HCT116 (cell line): ENCODE measurements around the gene RAPGEF2. TPM values are rescaled to one million over a fixed set of nuclear protein-coding genes. Genes with fewer than 3 reads are reported as not detected.

Experiments used
- ATAC-seq: fragments of 200-7000 bp; cut with Tn5 transposase; 2 replicates; pipeline ENCODE4 v1.9.1; 2020; ENCODE audit warnings: mild to moderate bottlenecking, moderate library complexity
- BruUV-seq: library from RNA; stranded (reverse); fragments of 400-500 nt; replicated peaks from 2 replicates; lab custom pipeline; 2021; lab: Mats Ljungman, UMichigan
- CTCF ChIA-PET: fragments of 300-600 bp; sonication (Branson Sonifier 250); formaldehyde crosslinking; loops from one replicate; lab custom pipeline; 2021; ENCODE audit warnings: antibody characterized with exemption; lab: Charles Lee
- POLR2A ChIA-PET: fragments of 300-600, 350-600 bp; sonication (Branson Sonifier 250); formaldehyde crosslinking; loops from one replicate; lab custom pipeline; 2021; ENCODE audit warnings: antibody characterized with exemption; lab: Charles Lee
- RAD21 ChIA-PET, 2 experiments: fragments of 300-600 bp; sonication (Branson Sonifier 250); formaldehyde crosslinking; loops; one replicate each; lab custom pipeline; 2023; ENCODE audit warnings: low total read pairs in 2 of 2; ENCODE audit not compliant: uncharacterized antibody in 2 of 2, unreplicated experiment in 2 of 2, low non-redundant PET in 1 of 2; lab: Charles Lee
- DNase-seq: peaks from one replicate; pipeline ENCODE4 v3.0.0-alpha.2; 2010; ENCODE audit warnings: low read depth, low spot score
- H2AFZ ChIP-seq: fragments of 200-600 bp; shearing (Covaris generic), sonication (generic); 2 replicates; pipeline ENCODE4 v1.6.1; 2017; ENCODE audit warnings: low read depth, mixed run types, mixed read lengths, antibody characterized with exemption, low read length; ENCODE audit not compliant: poor library complexity, severe bottlenecking
- H3K27ac ChIP-seq: 2 replicates; pipeline ENCODE4 v1.5.1; 2012; ENCODE audit warnings: low read depth, low read length
- H3K27me3 ChIP-seq: fragments of 200-600 bp; sonication (generic); 2 replicates; pipeline ENCODE4 v1.6.1; 2016; ENCODE audit warnings: mixed run types, low read length, mixed read lengths; ENCODE audit not compliant: insufficient read depth
- H3K36me3 ChIP-seq, 2 experiments: fragments of 200-500 bp in 1 of 2; fragments of 200-600 bp in 1 of 2; sonication (Bioruptor generic) in 1 of 2; sonication (generic) in 1 of 2; 2 replicates each; pipeline versions ENCODE4 v1.5.1 to v1.6.1; 2014 to 2016; ENCODE audit warnings: low read length in 2 of 2, inconsistent platforms in 1 of 2, mixed read lengths in 1 of 2, mixed run types in 1 of 2; ENCODE audit not compliant: insufficient read depth in 2 of 2, control insufficient read depth in 1 of 2
- H3K4me1 ChIP-seq, 2 experiments: fragments of 200-600 bp in 1 of 2; sonication (generic) in 1 of 2; 2 replicates each; pipeline versions ENCODE4 v1.5.1 to v1.6.1; 2012 to 2017; ENCODE audit warnings: low read length in 2 of 2, inconsistent platforms in 1 of 2, mild to moderate bottlenecking in 1 of 2, mixed read lengths in 1 of 2, mixed run types in 1 of 2, moderate library complexity in 1 of 2; ENCODE audit not compliant: insufficient read depth in 2 of 2, control insufficient read depth in 1 of 2
- H3K4me2 ChIP-seq: fragments of 200-600 bp; sonication (generic); 2 replicates; pipeline ENCODE4 v1.6.1; 2017; ENCODE audit warnings: mixed run types, low read length, mixed read lengths
- H3K4me3 ChIP-seq, 2 experiments: fragments of 200-600 bp in 1 of 2; sonication (generic) in 1 of 2; replicated peaks in 1 of 2; 2 replicates each; pipeline ENCODE4 v1.5.1; 2011 to 2016; ENCODE audit warnings: low read length in 2 of 2, control low read depth in 1 of 2, low read depth in 1 of 2, mild to moderate bottlenecking in 1 of 2, mixed read lengths in 1 of 2, mixed run types in 1 of 2
- H3K79me2 ChIP-seq: fragments of 200-600 bp; sonication (generic); 2 replicates; pipeline ENCODE4 v1.6.1; 2017; ENCODE audit warnings: mild to moderate bottlenecking, mixed run types, low read length, moderate library complexity, mixed read lengths; ENCODE audit not compliant: insufficient read depth
- H3K9ac ChIP-seq: fragments of 200-600 bp; sonication (generic); 2 replicates; pipeline ENCODE4 v1.6.1; 2016; ENCODE audit warnings: low read length, mixed read lengths
- H3K9me2 ChIP-seq: fragments of 200-600 bp; sonication (generic), shearing (Covaris generic); 2 replicates; pipeline ENCODE4 v1.6.1; 2017; ENCODE audit warnings: mixed run types, mild to moderate bottlenecking, moderate library complexity; ENCODE audit not compliant: insufficient read depth
- H3K9me3 ChIP-seq, 2 experiments: fragments of 200-500 bp in 1 of 2; fragments of 200-600 bp in 1 of 2; sonication (Bioruptor generic) in 1 of 2; sonication (generic) in 1 of 2; 2 replicates each; pipeline ENCODE4 v1.6.1; 2014 to 2017; ENCODE audit warnings: low read length in 2 of 2, mixed read lengths in 2 of 2, inconsistent platforms in 1 of 2, low read depth in 1 of 2, mild to moderate bottlenecking in 1 of 2, mixed run types in 1 of 2, moderate library complexity in 1 of 2; ENCODE audit not compliant: control insufficient read depth in 1 of 2, insufficient read depth in 1 of 2
- H4K20me1 ChIP-seq: fragments of 200-600 bp; sonication (generic), shearing (Covaris generic); 2 replicates; pipeline ENCODE4 v1.6.1; 2017; ENCODE audit warnings: mixed run types, mild to moderate bottlenecking, moderate library complexity; ENCODE audit not compliant: insufficient read depth
- CEBPB ChIP-seq: IDR thresholded peaks from 2 replicates; pipeline ENCODE4 v1.6.1; 2012; ENCODE audit warnings: low read depth
- EGR1 ChIP-seq: IDR thresholded peaks from 2 replicates; pipeline ENCODE4 v1.6.1; 2012; ENCODE audit warnings: low read depth
- ELF1 ChIP-seq: IDR thresholded peaks from 2 replicates; pipeline ENCODE4 v1.6.1; 2012; ENCODE audit warnings: low read depth, borderline replicate concordance
- EZH2phosphoT487 ChIP-seq: fragments of 200-600 bp; IDR thresholded peaks from 2 replicates; pipeline ENCODE4 v1.6.1; 2018; ENCODE audit warnings: antibody characterized with exemption, borderline replicate concordance
- FOSL1 ChIP-seq: IDR thresholded peaks from 2 replicates; pipeline ENCODE4 v1.6.1; 2012; ENCODE audit warnings: low read depth
- JUND ChIP-seq: IDR thresholded peaks from 2 replicates; pipeline ENCODE4 v1.6.1; 2012
- POLR2A ChIP-seq: IDR thresholded peaks from 2 replicates; pipeline ENCODE4 v1.7.0; 2011; ENCODE audit warnings: borderline replicate concordance; ENCODE audit not compliant: insufficient read depth, insufficient read length; ENCODE audit errors: extremely low read depth
- POLR2AphosphoS5 ChIP-seq: IDR thresholded peaks from 2 replicates; pipeline ENCODE4 v1.6.1; 2011; ENCODE audit warnings: mild to moderate bottlenecking, low read depth, low read length, moderate library complexity
- RAD21 ChIP-seq: IDR thresholded peaks from 2 replicates; pipeline ENCODE4 v1.6.1; 2012; ENCODE audit warnings: low read depth, mild to moderate bottlenecking
- SIN3A ChIP-seq: IDR thresholded peaks from 2 replicates; pipeline ENCODE4 v1.6.1; 2012; ENCODE audit warnings: low read depth
- TCF7L2 ChIP-seq: IDR thresholded peaks from 2 replicates; pipeline ENCODE4 v1.7.0; 2011; ENCODE audit warnings: borderline replicate concordance, inconsistent platforms; ENCODE audit not compliant: insufficient read depth, insufficient read length; ENCODE audit errors: extremely low read depth
- ZFX ChIP-seq: fragments of 450-650 bp; IDR thresholded peaks from 2 replicates; pipeline ENCODE4 v1.6.1; 2017
- intact Hi-C: fragments of 100-400 bp; cut with micrococcal nuclease; formaldehyde crosslinking; loops from 2 replicates; pipeline ENCODE4 v1.10.0; 2022
- total RNA-seq: library from RNA; stranded (reverse); gene quantifications from one replicate; pipeline ENCODE4 v1.2.1, GENCODE V29; 2021; ENCODE audit not compliant: unreplicated experiment
- TF ChIP-seq, protein P1 (sequence below): IDR thresholded peaks from 2 replicates; pipeline ENCODE4 v1.6.1; 2012
- TF ChIP-seq, protein P2 (sequence below): IDR thresholded peaks from 2 replicates; pipeline ENCODE4 v1.6.1; 2012
- TF ChIP-seq, protein P3 (sequence below), 3 experiments: fragments of 200-600 bp in 1 of 3; sonication (generic) in 1 of 3; IDR thresholded peaks in 2 of 3; conservative IDR thresholded peaks in 1 of 3; 2 replicates each; pipeline ENCODE4 v1.5.1; 2012 to 2017; ENCODE audit warnings: low read depth in 2 of 3, low read length in 2 of 3, antibody characterized with exemption in 1 of 3, borderline replicate concordance in 1 of 3, control low read depth in 1 of 3, mild to moderate bottlenecking in 1 of 3, mixed read lengths in 1 of 3, mixed run types in 1 of 3, moderate library complexity in 1 of 3; ENCODE audit not compliant: insufficient read depth in 1 of 3
- TF ChIP-seq, protein P4 (sequence below): IDR thresholded peaks from 2 replicates; pipeline ENCODE4 v1.6.1; 2011; ENCODE audit warnings: mild to moderate bottlenecking, low read length, moderate library complexity; ENCODE audit not compliant: insufficient replicate concordance; ENCODE audit errors: extremely low read depth

RAPGEF2 gene
- total RNA-seq, 1 experiment from 2014 or later, result 21.2 TPM

DNA sequence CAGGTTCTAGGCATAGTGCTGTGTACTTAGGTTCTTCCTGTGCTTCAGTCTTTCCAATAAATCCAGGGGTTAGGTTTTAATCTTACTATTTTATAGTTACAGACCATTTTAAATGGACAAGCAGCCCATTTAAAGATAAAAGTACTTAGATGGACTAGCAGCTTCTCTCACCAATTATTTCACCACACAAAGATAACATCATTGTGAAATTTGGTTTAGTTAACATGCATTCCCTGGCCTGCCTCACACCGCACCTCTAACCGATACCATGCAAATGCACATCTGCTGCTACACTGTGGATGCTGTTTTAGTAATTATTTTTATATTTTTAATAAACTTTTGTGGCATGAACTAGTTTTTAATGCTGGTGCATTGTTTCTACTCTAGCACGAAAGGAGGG is 252.6 kb downstream of the RAPGEF2 start (continued):
- TF ChIP-seq, protein P1, sequence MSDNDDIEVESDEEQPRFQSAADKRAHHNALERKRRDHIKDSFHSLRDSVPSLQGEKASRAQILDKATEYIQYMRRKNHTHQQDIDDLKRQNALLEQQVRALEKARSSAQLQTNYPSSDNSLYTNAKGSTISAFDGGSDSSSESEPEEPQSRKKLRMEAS, result no peak
- TF ChIP-seq, all 23 proteins: peak for 0

- ATAC-seq, result no peak
- POLR2A ChIA-PET, result no interaction called here
- no peaks in the 10 kb centered on the region for H3K27me3 ChIP-seq
- no peak overlapping the region for H3K9ac ChIP-seq
- no peak for DNase-seq
- H3K79me2 ChIP-seq, result no peaks in the 10 kb centered on the region
- no peaks in the 10 kb centered on the region for H3K9me2 ChIP-seq
- no peaks in the 10 kb centered on the region for H3K9me3 ChIP-seq
- no peak overlapping the region for H2AFZ ChIP-seq
- no TSS peak for BruUV-seq
- H3K4me1 ChIP-seq, result no peaks in the 10 kb centered on the region
- H3K36me3 ChIP-seq, result peaks cover 0 to 3% of the 10 kb centered on the region in 2 experiments; a peak in 3 of 4 replicates
- no peak overlapping the region for H3K4me3 ChIP-seq
- no peaks in the 10 kb centered on the region for H4K20me1 ChIP-seq
- no peak overlapping the region for H3K27ac ChIP-seq
- no peak for TF ChIP-seq EZH2phosphoT487
- TF ChIP-seq TCF7L2, result no peak
- TF ChIP-seq FOSL1, result no peak
- no peak for TF ChIP-seq EGR1
- no peak for TF ChIP-seq POLR2AphosphoS5
- no peak for TF ChIP-seq CEBPB
- no peak for TF ChIP-seq ELF1
- no peak for TF ChIP-seq SIN3A
- TF ChIP-seq, protein P2, sequence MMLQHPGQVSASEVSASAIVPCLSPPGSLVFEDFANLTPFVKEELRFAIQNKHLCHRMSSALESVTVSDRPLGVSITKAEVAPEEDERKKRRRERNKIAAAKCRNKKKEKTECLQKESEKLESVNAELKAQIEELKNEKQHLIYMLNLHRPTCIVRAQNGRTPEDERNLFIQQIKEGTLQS, result no peak
- TF ChIP-seq, protein P3, sequence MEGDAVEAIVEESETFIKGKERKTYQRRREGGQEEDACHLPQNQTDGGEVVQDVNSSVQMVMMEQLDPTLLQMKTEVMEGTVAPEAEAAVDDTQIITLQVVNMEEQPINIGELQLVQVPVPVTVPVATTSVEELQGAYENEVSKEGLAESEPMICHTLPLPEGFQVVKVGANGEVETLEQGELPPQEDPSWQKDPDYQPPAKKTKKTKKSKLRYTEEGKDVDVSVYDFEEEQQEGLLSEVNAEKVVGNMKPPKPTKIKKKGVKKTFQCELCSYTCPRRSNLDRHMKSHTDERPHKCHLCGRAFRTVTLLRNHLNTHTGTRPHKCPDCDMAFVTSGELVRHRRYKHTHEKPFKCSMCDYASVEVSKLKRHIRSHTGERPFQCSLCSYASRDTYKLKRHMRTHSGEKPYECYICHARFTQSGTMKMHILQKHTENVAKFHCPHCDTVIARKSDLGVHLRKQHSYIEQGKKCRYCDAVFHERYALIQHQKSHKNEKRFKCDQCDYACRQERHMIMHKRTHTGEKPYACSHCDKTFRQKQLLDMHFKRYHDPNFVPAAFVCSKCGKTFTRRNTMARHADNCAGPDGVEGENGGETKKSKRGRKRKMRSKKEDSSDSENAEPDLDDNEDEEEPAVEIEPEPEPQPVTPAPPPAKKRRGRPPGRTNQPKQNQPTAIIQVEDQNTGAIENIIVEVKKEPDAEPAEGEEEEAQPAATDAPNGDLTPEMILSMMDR (IDR thresholded peaks at IDR 0.05 in 2 of 3, conservative IDR thresholded peaks at IDR 0.05 in 1 of 3; ENCODE audit: borderline replicate concordance in 1 of 3, insufficient read depth in 1 of 3, low read depth in 2 of 3, low read length in 2 of 3), result no peak
- TF ChIP-seq, protein P4, sequence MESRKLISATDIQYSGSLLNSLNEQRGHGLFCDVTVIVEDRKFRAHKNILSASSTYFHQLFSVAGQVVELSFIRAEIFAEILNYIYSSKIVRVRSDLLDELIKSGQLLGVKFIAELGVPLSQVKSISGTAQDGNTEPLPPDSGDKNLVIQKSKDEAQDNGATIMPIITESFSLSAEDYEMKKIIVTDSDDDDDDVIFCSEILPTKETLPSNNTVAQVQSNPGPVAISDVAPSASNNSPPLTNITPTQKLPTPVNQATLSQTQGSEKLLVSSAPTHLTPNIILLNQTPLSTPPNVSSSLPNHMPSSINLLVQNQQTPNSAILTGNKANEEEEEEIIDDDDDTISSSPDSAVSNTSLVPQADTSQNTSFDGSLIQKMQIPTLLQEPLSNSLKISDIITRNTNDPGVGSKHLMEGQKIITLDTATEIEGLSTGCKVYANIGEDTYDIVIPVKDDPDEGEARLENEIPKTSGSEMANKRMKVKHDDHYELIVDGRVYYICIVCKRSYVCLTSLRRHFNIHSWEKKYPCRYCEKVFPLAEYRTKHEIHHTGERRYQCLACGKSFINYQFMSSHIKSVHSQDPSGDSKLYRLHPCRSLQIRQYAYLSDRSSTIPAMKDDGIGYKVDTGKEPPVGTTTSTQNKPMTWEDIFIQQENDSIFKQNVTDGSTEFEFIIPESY, result no peak
- no peak for TF ChIP-seq ZFX
- no peak for TF ChIP-seq POLR2A
- no peak for TF ChIP-seq JUND
- no peak for TF ChIP-seq RAD21
- CTCF ChIA-PET, result no interaction called here
- H3K4me2 ChIP-seq, result no peak overlapping the region
- intact Hi-C loops, result no loop called here
- RAD21 ChIA-PET, result no interaction called here
Measured at GRCh38 chr4:159357350-159357749, 254.5 kb downstream of the RAPGEF2 start.
